GM12878 (cell line): ENCODE measurements around the gene ZNF17.

ENCODE experiments used
- BHLHE40 ChIP-seq, 2 experiments: fragments of 450-650 bp in 1 of 2; IDR thresholded peaks; 2 replicates each; pipeline ENCODE4 v1.6.1; 2011 to 2017; ENCODE audit warnings: low read depth in 2 of 2, borderline replicate concordance in 1 of 2, improper control_type of control experiment in 1 of 2, low read length in 1 of 2, mild to moderate bottlenecking in 1 of 2
- CEBPB ChIP-seq, 2 experiments: fragments of 150-350 bp in 1 of 2; IDR thresholded peaks; 2 replicates each; pipeline ENCODE4 v1.6.1; 2012 to 2014; ENCODE audit warnings: low read depth in 2 of 2, low read length in 2 of 2, borderline replicate concordance in 1 of 2, inconsistent platforms in 1 of 2
- CREB1 ChIP-seq: IDR thresholded peaks from 2 replicates; pipeline ENCODE4 v1.6.1; 2012; ENCODE audit warnings: low read depth, mild to moderate bottlenecking, inconsistent platforms
- CREM ChIP-seq: IDR thresholded peaks from 2 replicates; pipeline ENCODE4 v1.6.1; 2014; ENCODE audit warnings: antibody characterized with exemption, low read depth
- CTCF ChIP-seq, 3 experiments: IDR thresholded peaks in 2 of 3; conservative IDR thresholded peaks in 1 of 3; 2 replicates each; pipeline ENCODE4 v1.5.1; 2011; ENCODE audit warnings: low read depth in 3 of 3, low read length in 3 of 3, mild to moderate bottlenecking in 3 of 3, control low read depth in 2 of 3, moderate library complexity in 2 of 3, inconsistent platforms in 1 of 3, mixed read lengths in 1 of 3; ENCODE audit not compliant: control insufficient read depth in 2 of 3, insufficient read depth in 1 of 3; ENCODE audit errors: extremely low read depth in 1 of 3
- HDGF ChIP-seq: fragments of 450-650 bp; IDR thresholded peaks from 2 replicates; pipeline ENCODE4 v1.6.1; 2016; ENCODE audit warnings: antibody characterized with exemption
- NBN ChIP-seq: fragments of 450-650 bp; IDR thresholded peaks from 2 replicates; pipeline ENCODE4 v1.6.1; 2016
- NKRF ChIP-seq: fragments of 450-650 bp; conservative IDR thresholded peaks from 2 replicates; pipeline ENCODE4 v1.6.1; 2017; ENCODE audit warnings: mild to moderate bottlenecking, moderate library complexity
- NRF1 ChIP-seq: conservative IDR thresholded peaks from 2 replicates; pipeline ENCODE4 v1.6.1; 2011; ENCODE audit warnings: mild to moderate bottlenecking, low read depth, low read length, improper control_type of control experiment
- POLR2A ChIP-seq: IDR thresholded peaks from 2 replicates; pipeline ENCODE4 v1.6.1; 2011; ENCODE audit warnings: low read depth, mild to moderate bottlenecking, low read length
- POLR2AphosphoS5 ChIP-seq: IDR thresholded peaks from 2 replicates; pipeline ENCODE4 v1.6.1; 2011; ENCODE audit warnings: mild to moderate bottlenecking, low read length, inconsistent platforms
- SREBF2 ChIP-seq: IDR thresholded peaks from 2 replicates; pipeline ENCODE4 v1.6.1; 2012; ENCODE audit warnings: mild to moderate bottlenecking, low read length
- TCF7 ChIP-seq: IDR thresholded peaks from 2 replicates; pipeline ENCODE4 v1.6.1; 2014; ENCODE audit warnings: antibody characterized with exemption, borderline replicate concordance
- ZBTB4 ChIP-seq: fragments of 450-650 bp; formaldehyde crosslinking; IDR thresholded peaks from 2 replicates; pipeline ENCODE4 v1.4.0; 2022; ENCODE audit warnings: mild to moderate bottlenecking, moderate library complexity

- TF ChIP-seq POLR2AphosphoS5 (peak; percentile 79), POLR2A (peak; percentile 95), CEBPB (IDR thresholded peaks at IDR 0.05; ENCODE audit: borderline replicate concordance in 1 of 2, low read depth in 2 of 2, low read length in 2 of 2) (no peak; a peak in 1 of 4 replicates), CREM (peak; percentile 99), BHLHE40 (IDR thresholded peaks at IDR 0.05; ENCODE audit: borderline replicate concordance in 1 of 2, low read depth in 2 of 2, low read length in 1 of 2) (peak; percentile 59 to 83), NRF1 (0 out of 2 replicates have a peak, but pooled peaks have one; percentile 27), ZBTB4 (no peak; the same call in 1 of the 2 replicates), NBN (peak; percentile 100), SREBF2 (0 out of 2 replicates have a peak, but pooled peaks have one; percentile 18), NKRF (no peak), CREB1 (peak; percentile 100), HDGF (peak; percentile 80; the same call in 1 of the 2 replicates), TCF7 (no peak), CTCF (IDR thresholded peaks at IDR 0.05 in 2 of 3, conservative IDR thresholded peaks at IDR 0.05 in 1 of 3; ENCODE audit: control insufficient read depth in 2 of 3, extremely low read depth in 1 of 3, insufficient read depth in 1 of 3, low read depth in 3 of 3, low read length in 3 of 3) (no peak)
Observed at GRCh38 chr19:57362997-57363687, 47.8 kb upstream of the ZNF17 start, which contains the start of the genes TRAPPC2B and ZNF547.
